NCI-H82 (cell line): ENCODE data around the gene TM9SF1.

Source experiments
- DNase-seq: peaks from one replicate; lab custom pipeline; 2025; lab: John Stamatoyannopoulos, UW

The TM9SF1 gene, protein sequence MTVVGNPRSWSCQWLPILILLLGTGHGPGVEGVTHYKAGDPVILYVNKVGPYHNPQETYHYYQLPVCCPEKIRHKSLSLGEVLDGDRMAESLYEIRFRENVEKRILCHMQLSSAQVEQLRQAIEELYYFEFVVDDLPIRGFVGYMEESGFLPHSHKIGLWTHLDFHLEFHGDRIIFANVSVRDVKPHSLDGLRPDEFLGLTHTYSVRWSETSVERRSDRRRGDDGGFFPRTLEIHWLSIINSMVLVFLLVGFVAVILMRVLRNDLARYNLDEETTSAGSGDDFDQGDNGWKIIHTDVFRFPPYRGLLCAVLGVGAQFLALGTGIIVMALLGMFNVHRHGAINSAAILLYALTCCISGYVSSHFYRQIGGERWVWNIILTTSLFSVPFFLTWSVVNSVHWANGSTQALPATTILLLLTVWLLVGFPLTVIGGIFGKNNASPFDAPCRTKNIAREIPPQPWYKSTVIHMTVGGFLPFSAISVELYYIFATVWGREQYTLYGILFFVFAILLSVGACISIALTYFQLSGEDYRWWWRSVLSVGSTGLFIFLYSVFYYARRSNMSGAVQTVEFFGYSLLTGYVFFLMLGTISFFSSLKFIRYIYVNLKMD

DNA sequence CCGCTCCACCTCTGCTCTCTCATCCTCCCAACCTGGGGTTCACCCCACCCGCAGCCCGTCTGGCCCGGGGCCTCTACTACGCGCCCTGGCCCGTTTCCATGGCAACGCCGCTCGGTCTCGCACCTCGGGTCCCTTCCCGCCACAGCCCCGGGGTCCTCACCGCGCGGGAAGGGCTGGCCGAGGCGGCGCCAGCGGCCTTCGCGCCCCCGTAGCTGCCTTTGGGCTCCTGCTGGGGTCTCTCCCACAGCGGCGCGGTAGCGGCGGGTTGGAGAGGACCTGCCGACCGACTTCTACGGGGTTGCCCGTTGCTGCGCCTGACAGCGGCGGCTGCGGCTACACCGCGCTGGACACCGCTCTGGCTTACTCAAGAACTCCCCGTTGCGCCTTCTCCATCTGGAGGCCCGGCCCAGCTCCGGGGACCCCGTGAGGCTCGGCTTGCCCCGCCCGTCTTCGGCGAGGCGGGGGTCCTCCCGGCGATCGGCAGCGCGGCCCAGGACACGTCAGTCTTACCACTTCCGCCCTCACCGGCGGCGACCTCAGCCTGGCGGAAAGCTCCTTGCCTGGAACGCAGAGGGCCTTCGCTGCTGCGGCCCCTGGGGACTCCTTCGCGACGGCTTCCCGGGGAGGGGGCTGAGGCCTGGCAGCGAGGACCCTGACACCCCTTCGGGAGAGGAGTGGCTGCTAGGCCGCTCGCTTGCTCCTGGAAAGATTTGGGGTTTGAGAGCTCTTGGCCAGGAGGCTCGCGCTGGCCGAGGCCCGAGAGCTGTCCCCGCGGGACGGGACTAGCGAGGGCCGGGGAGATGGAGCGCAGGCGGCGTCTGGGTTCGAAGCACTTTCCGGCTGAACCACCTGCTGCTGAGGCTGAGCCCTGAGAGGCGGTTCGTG, at the start of gene TM9SF1:
Gene TM9SF1, minus strand, starts transcription at position 256 of the 885 bp plus-strand sequence. CDS start 422 bp downstream, outside the sequence.
- DNase-seq, result peak; percentile 88

DNA sequence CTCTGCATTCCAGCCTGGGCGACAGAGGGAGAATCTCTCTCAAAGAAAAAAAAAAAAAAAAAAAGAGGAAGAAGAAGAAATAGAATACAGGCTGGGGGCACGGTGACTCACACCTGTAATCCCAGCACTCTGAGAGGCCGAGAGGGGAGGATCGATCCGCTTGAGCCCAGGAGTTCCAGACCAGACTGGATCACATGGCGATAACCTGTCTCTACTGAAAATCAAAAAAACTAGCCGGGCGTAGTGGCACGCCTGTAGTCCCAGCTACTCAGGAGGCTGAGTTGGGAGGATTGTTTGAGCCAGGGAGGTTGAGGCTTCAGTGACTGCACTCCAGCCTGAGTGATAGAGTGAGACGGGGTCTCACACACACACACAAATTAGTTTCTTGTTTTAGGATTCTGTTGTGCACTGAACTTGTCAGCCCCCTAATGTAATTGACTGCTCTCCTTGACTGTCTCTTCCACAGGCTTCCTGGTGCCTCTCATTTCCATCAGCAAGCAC, 48.1 kb upstream of the TM9SF1 start:
- peak; percentile 48 for DNase-seq

DNA sequence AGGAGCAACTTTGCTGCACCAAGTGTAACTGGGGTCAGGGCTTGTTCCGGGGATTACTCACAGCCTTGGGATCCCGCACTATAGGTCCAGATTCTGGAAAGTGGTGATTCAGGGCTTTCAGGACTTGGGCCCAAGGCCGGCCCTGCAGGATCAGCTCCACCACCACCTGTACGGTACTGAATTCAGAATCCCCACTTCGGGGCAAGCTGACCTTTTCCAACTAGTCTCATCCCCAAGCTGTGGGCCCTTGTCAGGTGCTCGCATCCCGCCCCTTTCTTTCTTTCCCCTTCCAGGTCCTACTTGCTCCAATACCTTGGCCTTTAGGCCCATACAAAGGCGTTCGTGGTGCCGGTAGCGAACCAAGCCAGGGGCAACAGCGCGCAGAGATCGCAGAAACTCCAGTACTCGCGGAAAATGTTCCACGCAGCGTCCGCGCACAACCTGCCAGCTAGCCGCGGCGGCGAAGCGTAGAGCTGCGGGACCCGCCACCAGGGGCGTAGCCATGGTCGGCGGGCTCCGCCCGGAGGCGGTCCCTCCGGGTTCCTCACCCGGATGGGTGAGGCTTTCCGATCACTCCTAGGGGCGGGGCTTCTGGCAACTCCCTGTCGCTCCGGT, 46.7 kb upstream of the TM9SF1 start:
- peak; percentile 95 for DNase-seq

DNA sequence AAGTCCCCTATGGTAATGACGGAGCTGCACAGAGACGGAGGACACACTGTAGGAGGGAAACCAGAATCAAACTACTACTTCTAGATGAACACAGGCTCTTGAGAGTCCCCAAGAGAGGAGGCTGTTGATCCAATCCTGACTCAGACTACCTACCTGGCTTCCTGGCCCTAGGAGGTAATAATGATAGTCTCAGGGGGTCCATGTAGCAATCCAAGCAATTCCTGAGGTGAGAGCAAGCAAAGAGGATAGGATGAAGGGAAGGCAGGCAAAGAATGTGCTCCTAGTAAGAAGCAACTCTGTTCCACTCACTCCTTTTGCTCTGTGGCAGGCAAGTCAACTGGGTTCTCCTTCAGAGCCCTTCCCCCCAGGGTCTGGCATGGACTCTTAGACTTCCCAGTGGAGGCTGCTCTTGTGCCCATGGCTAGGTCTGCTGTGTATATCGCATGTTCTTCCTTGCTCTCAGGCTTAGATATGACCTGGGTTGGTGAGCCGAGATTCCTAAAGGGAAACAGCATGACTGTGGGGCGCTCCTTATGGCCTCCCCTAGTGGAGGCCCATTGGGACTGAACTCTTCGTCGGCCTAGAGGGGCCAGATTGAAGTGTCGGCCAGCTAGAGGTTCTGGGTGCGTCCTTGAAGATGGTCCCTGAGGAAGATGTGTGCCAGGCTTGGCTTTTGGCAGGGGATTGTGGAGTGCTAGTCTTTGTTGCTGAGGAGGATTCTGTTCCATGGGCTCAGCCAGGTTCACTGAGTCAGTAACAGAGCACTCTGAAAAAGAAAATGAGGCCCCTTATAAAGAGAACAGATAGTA, 45.1 kb upstream of the TM9SF1 start:
- no peak for DNase-seq

DNA sequence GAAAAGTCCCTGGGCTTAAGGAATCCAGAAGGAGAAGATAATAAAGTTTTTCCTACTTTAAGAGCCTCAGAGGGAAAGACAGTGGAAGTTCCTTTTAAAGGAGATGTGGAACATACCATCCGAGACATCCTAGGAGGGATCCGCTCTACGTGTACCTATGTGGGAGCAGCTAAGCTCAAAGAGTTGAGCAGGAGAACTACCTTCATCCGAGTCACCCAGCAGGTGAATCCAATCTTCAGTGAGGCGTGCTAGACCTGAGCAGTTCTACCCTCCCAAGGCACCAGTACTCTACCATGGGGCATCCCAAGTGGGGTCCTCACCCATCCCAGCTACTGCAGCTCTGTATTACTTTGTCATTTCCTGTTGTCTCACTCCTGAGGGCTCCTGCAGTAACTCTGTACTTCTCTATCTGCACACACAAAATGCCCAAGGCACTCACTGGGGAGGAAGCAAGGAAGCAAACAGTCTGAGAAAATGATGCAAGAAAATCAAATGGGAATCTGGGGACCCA, 43.3 kb upstream of the TM9SF1 start:
- no peak for DNase-seq

DNA sequence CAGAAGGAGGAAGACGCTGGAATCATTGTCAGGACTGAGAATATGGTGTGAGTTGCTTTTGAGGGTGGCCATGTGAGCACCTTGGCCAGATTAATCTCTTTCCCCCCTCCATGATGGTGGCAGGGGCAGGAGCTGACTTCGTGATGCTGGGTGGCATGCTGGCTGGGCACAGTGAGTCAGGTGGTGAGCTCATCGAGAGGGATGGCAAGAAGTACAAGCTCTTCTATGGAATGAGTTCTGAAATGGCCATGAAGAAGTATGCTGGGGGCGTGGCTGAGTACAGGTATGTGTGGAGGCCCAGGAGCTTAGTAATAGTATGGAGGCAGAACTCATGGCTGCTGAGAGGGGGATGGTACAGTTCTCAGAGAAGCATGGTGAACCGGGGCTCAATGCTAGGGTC, 42.9 kb upstream of the TM9SF1 start:
- no peak for DNase-seq

DNA sequence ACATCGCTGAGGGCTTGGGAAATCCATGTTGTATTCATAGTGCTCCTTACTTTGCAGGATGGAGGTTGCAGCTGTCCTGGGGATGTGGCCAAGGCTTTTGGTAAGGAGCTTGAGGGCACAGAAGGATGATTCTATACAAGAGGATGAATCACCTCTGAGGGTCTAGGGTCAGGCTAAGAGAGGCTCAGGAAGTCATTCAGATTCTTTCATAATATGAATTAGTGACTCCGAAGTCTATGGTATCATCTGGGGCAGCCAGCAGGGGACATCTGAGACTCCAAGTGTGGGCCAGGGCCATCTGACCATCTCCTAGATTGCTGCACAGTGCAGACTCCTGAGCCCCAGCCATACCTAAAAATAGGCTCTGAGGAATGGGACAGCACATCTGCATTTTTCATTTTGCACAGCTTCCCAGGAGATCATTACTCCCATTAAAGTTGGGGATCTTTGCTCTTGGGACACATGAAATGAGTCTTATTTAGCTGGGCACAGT, 42.3 kb upstream of the TM9SF1 start:
- no peak for DNase-seq

DNA sequence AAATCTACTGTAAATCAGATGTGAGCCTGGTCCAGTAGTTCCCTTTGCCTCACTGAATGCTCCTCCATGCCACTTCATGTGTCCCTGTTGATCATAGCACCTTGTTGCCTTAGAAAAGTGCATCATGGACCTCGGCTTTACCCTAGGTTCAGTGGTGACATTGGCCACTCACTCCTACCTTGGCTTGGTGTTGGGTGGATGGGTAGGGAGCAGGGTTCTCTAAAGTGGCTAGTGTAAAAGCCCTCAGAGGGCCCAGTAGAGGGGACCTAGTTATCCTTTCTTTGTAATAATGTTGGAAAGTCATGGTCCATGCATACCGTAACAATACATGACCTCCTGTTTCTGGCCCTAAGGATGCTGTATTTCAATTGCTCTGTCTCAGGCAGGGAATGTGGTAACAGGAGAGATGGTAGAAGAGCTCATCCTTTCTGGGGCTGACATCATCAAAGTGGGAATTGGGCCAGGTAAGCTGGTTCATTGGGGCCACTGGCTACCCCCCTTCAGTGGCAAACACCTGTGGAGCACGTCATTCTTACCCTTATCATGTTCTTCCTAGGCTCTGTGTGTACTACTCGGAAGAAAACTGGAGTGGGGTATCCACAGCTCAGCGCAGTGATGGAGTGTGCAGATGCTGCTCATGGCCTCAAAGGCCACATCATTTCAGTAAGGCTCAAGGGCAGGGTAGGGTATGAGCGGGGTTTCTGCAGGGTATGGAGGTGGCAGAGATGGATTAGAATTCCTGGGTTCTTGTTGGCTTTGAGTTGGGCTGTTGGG, 41.6 kb upstream of the TM9SF1 start:
- no peak for DNase-seq

DNA sequence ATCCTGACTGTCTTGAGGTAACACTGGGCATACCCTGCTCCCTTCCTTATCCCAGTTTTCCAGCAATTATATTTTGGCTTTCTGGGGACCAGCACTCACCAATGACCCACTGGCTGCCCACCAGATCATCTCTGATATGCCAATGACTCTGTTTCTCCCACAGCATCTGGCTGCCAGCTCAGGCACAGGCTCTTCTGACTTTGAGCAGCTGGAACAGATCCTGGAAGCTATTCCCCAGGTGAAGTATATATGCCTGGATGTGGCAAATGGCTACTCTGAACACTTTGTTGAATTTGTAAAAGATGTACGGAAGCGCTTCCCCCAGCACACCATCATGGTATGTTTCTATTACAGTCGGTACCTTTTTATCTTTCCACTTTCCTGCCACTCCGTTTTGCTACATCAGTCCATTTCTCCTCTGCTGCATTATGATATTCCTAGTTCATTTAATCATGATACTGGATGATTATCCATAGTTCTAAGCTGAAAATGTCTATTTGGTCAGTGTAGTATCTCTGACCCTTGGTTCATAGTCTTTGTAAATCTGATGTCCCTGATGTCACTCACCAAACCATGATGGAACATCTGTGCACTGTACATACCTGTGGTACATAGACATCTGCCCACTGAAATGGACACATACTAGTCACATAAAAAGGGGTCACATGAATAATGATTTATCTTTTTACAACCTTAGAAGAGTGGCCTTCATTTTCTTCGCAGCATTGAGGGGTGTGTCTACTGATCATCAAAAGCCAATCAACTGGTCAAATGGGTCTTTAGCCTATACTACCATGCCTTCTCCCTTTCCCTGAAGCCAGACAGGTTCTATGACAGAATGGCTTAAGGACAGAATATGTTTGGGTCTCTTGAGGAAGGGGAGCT, 40.8 kb upstream of the TM9SF1 start:
- no peak for DNase-seq

DNA sequence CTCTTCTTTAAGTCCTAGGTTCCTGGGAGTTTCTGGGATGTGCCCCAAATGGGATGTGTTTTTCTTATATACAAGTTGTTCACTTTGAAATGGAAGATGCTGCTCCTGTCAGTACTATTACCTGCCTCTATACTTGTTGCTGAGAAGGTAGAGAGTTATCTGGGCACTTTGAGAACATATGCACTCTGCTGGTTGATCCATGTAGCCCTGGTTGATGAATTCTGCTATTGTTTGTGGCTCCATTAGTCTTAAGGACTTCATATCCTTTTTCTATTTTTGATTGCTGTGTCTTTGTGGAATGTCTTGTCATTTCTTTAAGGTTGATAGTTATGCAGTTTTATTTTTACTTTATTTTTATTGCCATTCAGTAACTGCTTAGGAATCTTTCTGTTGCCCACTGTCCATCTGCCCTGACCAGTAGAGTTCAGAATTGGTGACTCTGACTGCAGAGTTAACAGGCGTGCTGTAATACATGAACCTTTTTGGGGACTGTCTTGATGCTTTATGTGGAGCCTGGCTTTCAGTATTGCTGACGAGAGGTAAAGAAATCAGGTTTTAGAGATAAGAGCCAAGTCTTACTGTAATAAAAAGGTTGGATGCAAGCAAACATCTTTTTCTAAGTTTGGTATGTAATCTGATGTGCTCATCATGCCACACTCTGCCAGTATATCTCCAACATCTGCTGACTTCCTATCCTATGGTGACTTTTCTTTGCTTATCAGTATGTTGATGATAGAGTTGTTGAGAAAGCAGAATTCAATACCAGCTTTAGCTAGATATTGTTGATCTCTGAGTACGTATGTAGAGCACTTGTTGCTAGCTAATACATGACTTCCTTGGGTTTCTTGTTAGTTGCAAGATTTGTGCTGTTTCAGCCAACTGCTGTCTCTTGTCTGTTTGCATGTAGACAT, 39.1 kb upstream of the TM9SF1 start:
- DNase-seq, result no peak

DNA sequence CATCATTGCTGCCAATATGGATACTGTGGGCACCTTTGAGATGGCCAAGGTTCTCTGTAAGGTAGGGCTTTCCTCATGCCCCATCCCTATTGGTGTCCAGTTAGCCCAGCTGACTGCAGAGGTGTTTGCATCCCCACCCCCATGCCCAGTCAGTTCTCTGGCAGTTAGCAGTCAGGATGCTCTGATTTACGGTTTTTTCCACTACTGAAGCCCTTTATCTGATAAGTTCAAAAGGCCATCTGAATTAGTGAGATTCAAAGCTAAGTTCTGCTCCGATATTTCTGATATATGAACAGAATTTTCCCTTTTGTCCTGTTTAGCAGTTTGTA, 38.3 kb upstream of the TM9SF1 start:
- no peak for DNase-seq

DNA sequence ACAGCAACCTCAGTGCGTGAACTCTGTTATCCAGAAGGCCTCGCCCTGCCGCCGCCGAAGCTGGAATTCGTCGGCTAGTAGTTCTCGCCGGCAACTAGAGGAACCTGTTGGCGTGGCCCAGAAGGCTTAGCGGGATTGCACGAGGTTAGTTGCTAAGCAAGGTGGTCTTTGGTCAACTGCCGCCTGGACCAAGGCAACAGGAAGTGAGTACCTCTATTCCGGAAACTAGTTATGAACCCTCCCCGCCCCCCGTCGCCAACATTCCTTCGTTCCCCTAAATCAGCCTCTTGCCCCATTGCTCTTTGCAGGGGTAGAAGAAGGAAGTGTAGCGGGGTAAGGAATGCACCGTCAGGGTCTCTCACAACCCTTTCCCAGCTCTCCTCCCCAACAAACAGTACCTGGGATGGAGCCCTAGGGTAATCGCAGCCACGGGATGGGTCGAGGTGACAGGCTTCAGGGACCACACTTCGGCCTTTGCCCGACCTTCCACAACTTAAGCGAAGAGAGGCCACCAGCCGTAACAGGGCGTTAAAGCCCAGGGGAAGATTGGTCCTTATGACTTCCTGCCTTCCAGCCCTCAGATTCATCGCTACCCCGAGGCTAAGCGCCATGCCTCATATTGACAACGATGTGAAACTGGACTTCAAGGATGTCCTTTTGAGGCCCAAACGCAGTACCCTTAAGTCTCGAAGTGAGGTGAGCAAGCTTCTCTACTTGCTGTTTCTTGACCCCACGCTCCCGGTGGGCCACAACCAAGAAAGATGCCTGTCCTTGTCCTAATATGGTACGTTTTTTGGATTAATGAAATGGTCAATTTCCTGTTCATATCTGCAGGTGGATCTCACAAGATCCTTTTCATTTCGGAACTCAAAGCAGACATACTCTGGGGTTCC, 37.6 kb upstream of the TM9SF1 start, which contains the start of gene GMPR2:
Gene GMPR2, plus strand, starts transcription at position 285 of the 893 bp plus-strand sequence. Its CDS starts 325 bp downstream, at position 610.
- DNase-seq, result peak; percentile 86

DNA sequence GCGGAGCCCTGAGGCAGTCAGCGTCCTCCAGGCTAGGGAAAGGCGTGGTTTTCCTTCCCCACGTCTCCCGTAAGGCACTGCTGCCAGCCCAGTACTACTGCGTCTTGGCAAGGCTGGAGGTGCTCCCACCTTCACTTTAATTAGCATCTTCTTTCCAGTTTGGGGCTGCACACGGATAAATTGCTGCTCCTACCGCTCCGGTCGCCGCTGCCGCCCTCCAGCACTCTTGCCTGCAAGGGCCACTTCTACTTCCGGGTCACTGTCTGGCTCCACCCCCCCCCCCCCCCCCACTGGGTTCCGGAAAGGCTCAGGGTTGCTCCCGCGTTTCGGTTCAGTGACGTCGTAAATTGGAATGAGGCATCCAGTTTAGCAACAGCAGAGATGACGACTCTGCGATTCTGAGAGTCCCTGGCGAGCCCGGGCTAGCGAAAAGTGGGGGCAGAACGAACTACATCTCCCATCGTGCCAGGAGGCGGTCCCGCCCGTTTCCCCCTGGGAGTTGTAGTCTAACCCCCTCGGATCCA, 36.9 kb upstream of the TM9SF1 start, which contains the start of gene NEDD8:
Gene NEDD8, minus strand, starts transcription at position 247 of the 524 bp plus-strand sequence. Its CDS starts 100 bp downstream, at position 147.
- peak; percentile 90 for DNase-seq

DNA sequence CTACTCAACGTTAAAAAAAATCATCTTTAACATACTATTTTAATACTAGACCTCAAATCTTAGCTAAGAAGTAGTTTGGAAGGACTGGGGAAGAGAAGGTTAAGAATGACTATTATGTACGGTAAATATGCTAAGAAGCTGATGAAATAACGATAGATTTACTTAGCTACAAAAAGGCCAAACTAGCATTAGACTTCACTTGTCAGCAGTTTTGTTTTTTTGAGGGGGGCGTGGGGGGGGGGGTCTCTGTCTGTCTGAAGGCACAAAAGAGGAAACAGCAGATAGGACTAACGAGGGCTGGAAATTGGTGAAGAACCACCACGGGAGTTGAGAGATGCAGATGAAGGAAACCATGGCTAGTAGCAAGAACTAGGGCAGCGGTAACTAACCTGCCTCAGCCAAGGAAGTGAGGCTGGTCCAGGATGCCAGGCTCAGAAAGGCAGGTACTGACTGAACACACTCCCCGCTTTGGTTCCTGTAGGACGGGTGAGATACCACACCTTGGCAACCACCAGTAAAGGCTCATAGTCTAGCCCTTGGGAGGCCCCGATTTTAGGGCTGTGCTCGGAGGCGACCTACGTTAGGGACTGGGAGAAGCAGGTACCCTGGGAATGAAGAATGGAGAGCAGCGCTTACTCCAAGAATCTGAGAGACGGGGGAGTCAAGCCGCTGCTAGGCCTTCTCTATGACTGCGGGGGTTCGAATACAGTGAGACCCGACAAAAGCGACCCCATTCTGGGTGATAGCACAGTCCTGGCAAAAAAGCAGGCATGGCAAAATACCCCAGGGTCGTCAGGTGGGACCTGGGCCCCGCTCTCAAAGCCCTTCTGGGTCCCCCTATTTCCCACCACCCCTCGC, 36.3 kb upstream of the TM9SF1 start:
- no peak for DNase-seq

DNA sequence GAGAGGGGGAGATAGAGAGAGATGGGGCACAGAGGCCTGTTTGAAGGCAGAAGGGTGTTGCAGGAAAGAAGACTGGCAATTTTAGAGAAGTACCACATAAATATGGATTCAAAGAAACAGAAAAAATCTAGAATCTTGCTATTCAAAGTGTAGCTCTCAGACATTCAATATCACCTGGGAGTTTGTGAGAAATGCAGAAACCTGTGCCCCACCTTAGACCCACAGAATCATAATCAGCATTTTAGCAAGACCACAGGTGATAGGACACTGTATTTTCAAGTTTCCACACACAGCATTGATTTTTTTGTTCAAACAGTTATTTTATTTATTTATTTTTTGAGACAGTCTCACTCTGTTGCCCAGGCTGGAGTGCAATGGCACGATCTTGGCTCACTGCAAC, 33.7 kb upstream of the TM9SF1 start:
- no peak for DNase-seq
